ENCODE measurements around the gene UVSSA. TPM values are rescaled to one million over a fixed set of nuclear protein-coding genes. Genes with fewer than 3 reads are reported as not detected.
A peak's percentile ranks its signal among the peaks of the same experiment; 100 is the strongest.

UVSSA gene
- total RNA-seq, 2 experiments from 2014 or later, result 18.6 to 20.2 TPM

GRCh38 chr4:1342003-1342402, 5.0 kb upstream of the UVSSA start:
- H3K27ac Mint-ChIP-seq, result no peak overlapping the region
- no peak for DNase-seq
- H3K4me3 Mint-ChIP-seq, result no peak overlapping the region
- CTCF ChIA-PET, result no interaction called here
- H3K4me1 Mint-ChIP-seq (ENCODE audit: low read depth), result peaks cover 25% of the 10 kb centered on the region
- ATAC-seq, result no peak
- no peaks in the 10 kb centered on the region for H3K27me3 Mint-ChIP-seq
- POLR2A ChIA-PET, result no interaction called here
- no peaks in the 10 kb centered on the region for H3K9me3 Mint-ChIP-seq
- peaks cover 34% of the 10 kb centered on the region for H3K36me3 Mint-ChIP-seq (ENCODE audit: low read depth)
- intact Hi-C loops (cut with micrococcal nuclease), result no loop called here
- TF ChIP-seq, protein P1, sequence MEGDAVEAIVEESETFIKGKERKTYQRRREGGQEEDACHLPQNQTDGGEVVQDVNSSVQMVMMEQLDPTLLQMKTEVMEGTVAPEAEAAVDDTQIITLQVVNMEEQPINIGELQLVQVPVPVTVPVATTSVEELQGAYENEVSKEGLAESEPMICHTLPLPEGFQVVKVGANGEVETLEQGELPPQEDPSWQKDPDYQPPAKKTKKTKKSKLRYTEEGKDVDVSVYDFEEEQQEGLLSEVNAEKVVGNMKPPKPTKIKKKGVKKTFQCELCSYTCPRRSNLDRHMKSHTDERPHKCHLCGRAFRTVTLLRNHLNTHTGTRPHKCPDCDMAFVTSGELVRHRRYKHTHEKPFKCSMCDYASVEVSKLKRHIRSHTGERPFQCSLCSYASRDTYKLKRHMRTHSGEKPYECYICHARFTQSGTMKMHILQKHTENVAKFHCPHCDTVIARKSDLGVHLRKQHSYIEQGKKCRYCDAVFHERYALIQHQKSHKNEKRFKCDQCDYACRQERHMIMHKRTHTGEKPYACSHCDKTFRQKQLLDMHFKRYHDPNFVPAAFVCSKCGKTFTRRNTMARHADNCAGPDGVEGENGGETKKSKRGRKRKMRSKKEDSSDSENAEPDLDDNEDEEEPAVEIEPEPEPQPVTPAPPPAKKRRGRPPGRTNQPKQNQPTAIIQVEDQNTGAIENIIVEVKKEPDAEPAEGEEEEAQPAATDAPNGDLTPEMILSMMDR (IDR thresholded peaks at IDR 0.05), result no peak

DNA sequence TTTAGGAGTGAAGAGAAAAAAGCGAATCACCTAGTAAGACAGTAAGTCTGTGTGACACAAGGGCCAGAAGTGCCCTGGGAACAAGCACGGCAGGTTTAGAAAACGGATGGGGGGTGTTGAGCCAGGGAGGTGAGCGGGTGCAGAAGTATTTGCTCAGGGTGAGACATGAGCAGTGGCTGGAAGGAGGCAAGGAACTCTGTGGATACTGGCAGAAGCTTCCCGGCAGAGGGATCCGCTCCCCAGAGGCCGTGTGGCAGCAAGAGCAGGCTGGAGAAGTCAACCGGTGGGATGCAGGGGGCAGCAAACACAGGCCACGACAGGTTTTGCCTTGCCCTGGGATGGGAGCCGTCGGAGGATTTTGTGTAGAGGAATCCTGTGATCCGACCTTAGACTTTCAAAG, 2.3 kb upstream of the UVSSA start:
- peaks cover 14% of the 10 kb centered on the region for H3K36me3 Mint-ChIP-seq (ENCODE audit: low read depth)
- intact Hi-C loops (cut with micrococcal nuclease), result no loop called here
- ChIA-PET POLR2A (no interaction called here), CTCF (interaction anchor here (2.5 kb wide), 1 partner anchor 54 kb away, joined by 5 read pairs; no protein-coding TSS in a partner anchor)
- no peaks in the 10 kb centered on the region for H3K27me3 Mint-ChIP-seq
- H3K27ac Mint-ChIP-seq, result peak overlapping the region; percentile 0
- ATAC-seq, result no peak
- peaks cover 32% of the 10 kb centered on the region for H3K4me1 Mint-ChIP-seq (ENCODE audit: low read depth)
- peak overlapping the region; percentile 81 for H3K4me3 Mint-ChIP-seq
- TF ChIP-seq, protein P1 (IDR thresholded peaks at IDR 0.05), result no peak
- H3K9me3 Mint-ChIP-seq, result no peaks in the 10 kb centered on the region
- no peak for DNase-seq

- peaks cover 3% of the 10 kb centered on the region for H3K36me3 Mint-ChIP-seq (ENCODE audit: low read depth)
- DNase-seq (peak; percentile 51), ATAC-seq (peak; percentile 18)
- H3K4me3 Mint-ChIP-seq, result peak overlapping the region; percentile 81
- POLR2A ChIA-PET, result interaction anchor here (0.6 to 3.1 kb wide), 10 partner anchors 11 to 447 kb away, joined by 3 to 23 read pairs (median 3); partner anchors contain the start of genes CTBP1, MAEA and SLBP
- H3K27me3 Mint-ChIP-seq, result no peaks in the 10 kb centered on the region
- TF ChIP-seq, protein P1 (IDR thresholded peaks at IDR 0.05), result no peak
- CTCF ChIA-PET, result interaction anchor here (0.9 to 2.5 kb wide), 13 partner anchors 10 to 216 kb away, joined by 3 to 7 read pairs (median 4); no protein-coding TSS in a partner anchor
- H3K27ac Mint-ChIP-seq, result peak overlapping the region; percentile 70
- peaks cover 40% of the 10 kb centered on the region for H3K4me1 Mint-ChIP-seq (ENCODE audit: low read depth)
- no peaks in the 10 kb centered on the region for H3K9me3 Mint-ChIP-seq
- intact Hi-C loops (cut with micrococcal nuclease), result loop anchor here (2.0 kb wide), 1 partner anchor 97 kb away; the partner anchor contains the start of gene CTBP1
Measured at GRCh38 chr4:1345903-1346780, 866 bp upstream of the UVSSA start.

DNA sequence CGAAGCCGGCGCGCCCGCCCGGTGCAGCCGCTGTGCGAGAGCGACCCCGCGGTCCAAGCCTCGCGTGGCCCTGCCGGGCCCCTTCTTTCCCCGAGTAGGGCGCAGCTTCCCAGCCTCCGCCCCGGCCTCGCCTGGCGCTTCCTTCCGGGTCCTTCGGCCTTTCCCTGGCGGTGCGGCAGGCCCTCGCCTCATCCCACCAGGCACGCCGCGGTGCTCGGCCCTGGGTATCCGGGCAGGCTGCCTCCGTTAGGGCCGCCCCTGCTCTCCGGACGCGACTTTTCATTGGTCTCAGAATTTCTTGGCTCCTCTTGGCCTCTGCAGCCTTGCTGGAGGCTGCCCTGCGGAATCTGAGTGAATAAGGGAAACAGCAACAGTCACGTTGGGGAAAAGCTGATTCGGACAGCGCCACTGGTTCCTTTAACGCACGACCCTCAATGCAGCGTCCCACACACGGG, 429 bp downstream of the UVSSA start:
- intact Hi-C loops (cut with micrococcal nuclease), result loop anchor here (2.0 kb wide), 1 partner anchor 99 kb away; the partner anchor contains the start of gene CTBP1
- Mint-ChIP-seq H3K9me3 (no peaks in the 10 kb centered on the region), H3K27me3 (no peaks in the 10 kb centered on the region), H3K4me1 (ENCODE audit: low read depth) (peaks cover 41% of the 10 kb centered on the region), H3K4me3 (peak overlapping the region; percentile 84), H3K27ac (peak overlapping the region; percentile 90), H3K36me3 (ENCODE audit: low read depth) (no peaks in the 10 kb centered on the region)
- ChIA-PET CTCF (interaction anchor here (0.7 to 2.5 kb wide), 12 partner anchors 8 to 216 kb away, joined by 3 to 7 read pairs (median 4); no protein-coding TSS in a partner anchor), POLR2A (interaction anchor here (1.3 to 3.1 kb wide), 3 partner anchors 58 to 179 kb away, joined by 3 to 23 read pairs (median 5); partner anchors contain the start of gene MAEA)
- TF ChIP-seq, protein P1 (IDR thresholded peaks at IDR 0.05), result no peak
- DNase-seq (peak; percentile 63), ATAC-seq (peak; percentile 25)

Measured in activated CD8-positive, alpha-beta T cell treated with anti-CD3 and anti-CD28 coated beads for 36 hours (primary cell).